ENCODE results near the gene ZDHHC11B.

The ZDHHC11B gene

GRCh38 chr5:671459-672328, 112.8 kb downstream of the ZDHHC11B start:
- DNase-seq: peak; percentile 71

- no peak for DNase-seq
Measured at GRCh38 chr5:670396-671270, 113.9 kb downstream of the ZDHHC11B start.

- DNase-seq: no peak
Measured at GRCh38 chr5:669842-670395, 114.6 kb downstream of the ZDHHC11B start.

- DNase-seq: peak; percentile 34
Measured at GRCh38 chr5:669111-669841, 115.3 kb downstream of the ZDHHC11B start.

GRCh38 chr5:668283-668995, 116.1 kb downstream of the ZDHHC11B start:
- DNase-seq: no peak

- no peak for DNase-seq
Measured at GRCh38 chr5:666816-667498, 117.6 kb downstream of the ZDHHC11B start.

GRCh38 chr5:665956-666711, 118.4 kb downstream of the ZDHHC11B start:
- no peak for DNase-seq

GRCh38 chr5:665541-665955, 119.0 kb downstream of the ZDHHC11B start:
- no peak for DNase-seq

- DNase-seq: no peak
Measured at GRCh38 chr5:664994-665360, 119.6 kb downstream of the ZDHHC11B start.

GRCh38 chr5:664343-664993, 120.1 kb downstream of the ZDHHC11B start:
- no peak for DNase-seq

GRCh38 chr5:663436-664342, 120.8 kb downstream of the ZDHHC11B start:
- no peak for DNase-seq

GRCh38 chr5:662751-663435, 121.6 kb downstream of the ZDHHC11B start:
- DNase-seq: no peak

- no peak for DNase-seq
Measured at GRCh38 chr5:661891-662750, 122.4 kb downstream of the ZDHHC11B start.

GRCh38 chr5:660491-661030, 124.0 kb downstream of the ZDHHC11B start:
- DNase-seq: no peak

Measured in stimulated activated CD4-positive, alpha-beta T cell treated with anti-CD3 and anti-CD28 coated beads, Interleukin-4, amount 100 ng/mL, for 24 hours (primary cell).